ENCODE data around the gene GNAL.

Gene GNAL

DNA sequence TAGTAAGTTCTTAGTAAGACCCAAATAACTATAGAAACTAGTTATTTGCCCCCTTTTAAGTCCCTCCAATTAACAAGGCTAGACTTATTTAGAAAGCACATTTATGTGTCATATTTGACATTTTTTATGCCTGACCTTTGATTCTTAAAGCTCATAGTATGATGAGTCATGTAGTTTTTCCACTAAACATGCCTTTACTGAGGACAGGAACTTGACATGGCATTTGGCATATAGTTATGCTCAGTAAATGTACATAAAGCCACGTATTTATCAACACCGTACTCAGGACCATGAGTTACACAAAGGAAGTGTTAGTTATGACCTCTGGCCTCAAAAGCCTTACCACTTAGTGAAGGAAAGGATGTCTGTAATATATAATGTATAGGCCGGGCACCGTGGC, 78.9 kb downstream of the GNAL start:
- no peaks in the 10 kb centered on the region for H3K36me3 ChIP-seq (ENCODE audit: insufficient read depth)
- H3K27ac ChIP-seq = no peak overlapping the region
- H3K27me3 ChIP-seq (ENCODE audit: insufficient read depth, low read depth) = no peaks in the 10 kb centered on the region
- TF ChIP-seq, protein P1, sequence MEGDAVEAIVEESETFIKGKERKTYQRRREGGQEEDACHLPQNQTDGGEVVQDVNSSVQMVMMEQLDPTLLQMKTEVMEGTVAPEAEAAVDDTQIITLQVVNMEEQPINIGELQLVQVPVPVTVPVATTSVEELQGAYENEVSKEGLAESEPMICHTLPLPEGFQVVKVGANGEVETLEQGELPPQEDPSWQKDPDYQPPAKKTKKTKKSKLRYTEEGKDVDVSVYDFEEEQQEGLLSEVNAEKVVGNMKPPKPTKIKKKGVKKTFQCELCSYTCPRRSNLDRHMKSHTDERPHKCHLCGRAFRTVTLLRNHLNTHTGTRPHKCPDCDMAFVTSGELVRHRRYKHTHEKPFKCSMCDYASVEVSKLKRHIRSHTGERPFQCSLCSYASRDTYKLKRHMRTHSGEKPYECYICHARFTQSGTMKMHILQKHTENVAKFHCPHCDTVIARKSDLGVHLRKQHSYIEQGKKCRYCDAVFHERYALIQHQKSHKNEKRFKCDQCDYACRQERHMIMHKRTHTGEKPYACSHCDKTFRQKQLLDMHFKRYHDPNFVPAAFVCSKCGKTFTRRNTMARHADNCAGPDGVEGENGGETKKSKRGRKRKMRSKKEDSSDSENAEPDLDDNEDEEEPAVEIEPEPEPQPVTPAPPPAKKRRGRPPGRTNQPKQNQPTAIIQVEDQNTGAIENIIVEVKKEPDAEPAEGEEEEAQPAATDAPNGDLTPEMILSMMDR (conservative IDR thresholded peaks at IDR 0.05; ENCODE audit: low read depth, low read length) = no peak
- H3K9ac ChIP-seq = no peak overlapping the region
- no peaks in the 10 kb centered on the region for H4K20me1 ChIP-seq (ENCODE audit: insufficient read depth)
- H2AFZ ChIP-seq (ENCODE audit: low read depth) = no peak overlapping the region
- no peaks in the 10 kb centered on the region for H3K79me2 ChIP-seq (ENCODE audit: insufficient read depth, low read depth)
- no peak overlapping the region for H3K4me2 ChIP-seq
- H3K4me3 ChIP-seq (IDR thresholded peaks at IDR 0.05; ENCODE audit: insufficient read depth, low read depth, low read length) = no peak overlapping the region
- no peaks in the 10 kb centered on the region for H3K4me1 ChIP-seq (ENCODE audit: low read depth, poor library complexity, severe bottlenecking)

GRCh38 chr18:11775436-11776174, 86.5 kb downstream of the GNAL start:
- Histone ChIP-seq H3K27ac (no peak overlapping the region), H4K20me1 (ENCODE audit: insufficient read depth) (no peaks in the 10 kb centered on the region), H3K4me2 (no peak overlapping the region), H3K79me2 (ENCODE audit: insufficient read depth, low read depth) (no peaks in the 10 kb centered on the region), H3K36me3 (ENCODE audit: insufficient read depth) (no peaks in the 10 kb centered on the region), H3K4me1 (ENCODE audit: low read depth, poor library complexity, severe bottlenecking) (no peaks in the 10 kb centered on the region), H3K4me3 (IDR thresholded peaks at IDR 0.05; ENCODE audit: insufficient read depth, low read depth, low read length) (no peak overlapping the region), H3K27me3 (ENCODE audit: insufficient read depth, low read depth) (no peaks in the 10 kb centered on the region), H3K9ac (no peak overlapping the region), H2AFZ (ENCODE audit: low read depth) (no peak overlapping the region)
- TF ChIP-seq, protein P1 (conservative IDR thresholded peaks at IDR 0.05; ENCODE audit: low read depth, low read length) = no peak

- no peak overlapping the region for H3K27ac ChIP-seq
- no peaks in the 10 kb centered on the region for H3K36me3 ChIP-seq (ENCODE audit: insufficient read depth)
- no peak overlapping the region for H3K9ac ChIP-seq
- H2AFZ ChIP-seq (ENCODE audit: low read depth) = no peak overlapping the region
- TF ChIP-seq, protein P1 (conservative IDR thresholded peaks at IDR 0.05; ENCODE audit: low read depth, low read length) = no peak
- no peaks in the 10 kb centered on the region for H3K79me2 ChIP-seq (ENCODE audit: insufficient read depth, low read depth)
- H3K4me3 ChIP-seq (IDR thresholded peaks at IDR 0.05; ENCODE audit: insufficient read depth, low read depth, low read length) = no peak overlapping the region
- H3K4me1 ChIP-seq (ENCODE audit: low read depth, poor library complexity, severe bottlenecking) = no peaks in the 10 kb centered on the region
- H3K27me3 ChIP-seq (ENCODE audit: insufficient read depth, low read depth) = no peaks in the 10 kb centered on the region
- no peaks in the 10 kb centered on the region for H4K20me1 ChIP-seq (ENCODE audit: insufficient read depth)
- H3K4me2 ChIP-seq = no peak overlapping the region
Measured at GRCh38 chr18:11780042-11780441, 91.0 kb downstream of the GNAL start.

- Histone ChIP-seq H3K4me1 (ENCODE audit: low read depth, poor library complexity, severe bottlenecking) (no peaks in the 10 kb centered on the region), H4K20me1 (ENCODE audit: insufficient read depth) (no peaks in the 10 kb centered on the region), H3K36me3 (ENCODE audit: insufficient read depth) (no peaks in the 10 kb centered on the region), H3K4me3 (IDR thresholded peaks at IDR 0.05; ENCODE audit: insufficient read depth, low read depth, low read length) (no peak overlapping the region), H3K79me2 (ENCODE audit: insufficient read depth, low read depth) (no peaks in the 10 kb centered on the region), H3K27ac (no peak overlapping the region), H2AFZ (ENCODE audit: low read depth) (no peak overlapping the region), H3K27me3 (ENCODE audit: insufficient read depth, low read depth) (no peaks in the 10 kb centered on the region), H3K9ac (no peak overlapping the region), H3K4me2 (no peak overlapping the region)
- TF ChIP-seq, protein P1 (conservative IDR thresholded peaks at IDR 0.05; ENCODE audit: low read depth, low read length) = no peak
Measured at GRCh38 chr18:11783716-11784331, 94.8 kb downstream of the GNAL start.
